T-helper 17 cell (primary cell): ENCODE results near the gene FBXO42. TPM values are rescaled to one million over a fixed set of nuclear protein-coding genes. Genes with fewer than 3 reads are reported as not detected.
"Not testable (repeated sequence)": the region's sequence is repeated elsewhere in the genome, so short reads cannot be mapped to it uniquely, and the experiment has no call there.

Source experiments
- ATAC-seq: fragments of 150-1000 bp; cut with Tn5 transposase; 2 replicates; pipeline ENCODE4 v1.10.0; 2021; ENCODE audit warnings: mild to moderate bottlenecking, moderate library complexity
- DNase-seq, 3 donors: peaks; one replicate each; pipeline versions ENCODE4 v3.0.0 to v3.0.0-alpha.2; 2020 to 2021
- H3K9me3 ChIP-seq: one replicate; pipeline ENCODE4 v1.7.0; 2013; ENCODE audit warnings: low read length, mild to moderate bottlenecking; ENCODE audit not compliant: control insufficient read depth, poor library complexity, severe bottlenecking
- H3K27ac Mint-ChIP-seq: one replicate; pipeline ENCODE4 v1.8.0; 2022; ENCODE audit warnings: mild to moderate bottlenecking, moderate library complexity, mixed read lengths
- H3K27me3 Mint-ChIP-seq: one replicate; pipeline ENCODE4 v1.8.0; 2022; ENCODE audit warnings: mixed read lengths
- H3K36me3 Mint-ChIP-seq: one replicate; pipeline ENCODE4 v1.8.0; 2022; ENCODE audit warnings: low read depth, mixed read lengths
- H3K4me1 Mint-ChIP-seq: one replicate; pipeline ENCODE4 v1.8.0; 2022; ENCODE audit warnings: mild to moderate bottlenecking, mixed read lengths
- H3K4me3 Mint-ChIP-seq: one replicate; pipeline ENCODE4 v1.8.0; 2022; ENCODE audit warnings: mild to moderate bottlenecking, moderate library complexity, mixed read lengths
- total RNA-seq, 4 donors: library from RNA in 2 of 4; stranded (reverse) in 2 of 4; gene quantifications; one replicate each; pipeline ENCODE4 v1.2.3 and lab custom pipeline; 2022 to 2026

FBXO42 gene
- total RNA-seq, 2 donors from 2014 or later = 17.4 to 20.5 TPM

DNA sequence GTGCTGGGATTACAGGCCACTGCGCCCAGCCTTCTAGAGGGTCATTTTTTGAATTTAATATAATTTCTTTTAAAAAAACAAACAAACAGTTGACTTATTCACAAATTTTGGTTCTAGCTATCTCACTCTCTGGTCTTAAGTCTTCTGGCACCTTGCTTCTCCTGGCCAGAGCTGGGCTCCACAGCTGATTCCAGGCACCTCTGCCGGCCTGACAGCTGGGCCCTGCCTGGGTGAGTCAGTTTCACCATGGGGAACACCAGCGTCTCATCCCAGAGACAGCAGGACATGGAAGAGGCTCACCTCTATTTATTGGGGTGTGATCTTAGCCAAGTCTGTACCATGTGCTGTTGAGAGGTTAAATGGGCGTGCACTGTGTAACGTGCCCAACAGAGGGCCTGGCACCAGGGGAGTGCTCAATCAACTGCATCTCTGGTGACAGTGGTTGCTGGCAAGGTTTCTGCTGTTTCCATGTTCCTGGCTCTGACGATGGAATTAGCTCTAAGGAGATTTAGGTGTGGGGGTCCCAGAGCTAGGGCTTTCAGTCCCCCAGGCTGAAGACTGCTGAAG lies 116.3 kb downstream of the FBXO42 start:
- no peaks in the 10 kb centered on the region for H3K27me3 Mint-ChIP-seq
- no peaks in the 10 kb centered on the region for H3K9me3 ChIP-seq
- H3K4me3 Mint-ChIP-seq = peak overlapping the region; percentile 93
- DNase-seq = peak in 2 of 3 donors; percentile 30 to 33
- H3K27ac Mint-ChIP-seq = peak overlapping the region; percentile 91
- peak; percentile 82 for ATAC-seq
- H3K4me1 Mint-ChIP-seq = peaks cover 18% of the 10 kb centered on the region
- H3K36me3 Mint-ChIP-seq = no peaks in the 10 kb centered on the region

DNA sequence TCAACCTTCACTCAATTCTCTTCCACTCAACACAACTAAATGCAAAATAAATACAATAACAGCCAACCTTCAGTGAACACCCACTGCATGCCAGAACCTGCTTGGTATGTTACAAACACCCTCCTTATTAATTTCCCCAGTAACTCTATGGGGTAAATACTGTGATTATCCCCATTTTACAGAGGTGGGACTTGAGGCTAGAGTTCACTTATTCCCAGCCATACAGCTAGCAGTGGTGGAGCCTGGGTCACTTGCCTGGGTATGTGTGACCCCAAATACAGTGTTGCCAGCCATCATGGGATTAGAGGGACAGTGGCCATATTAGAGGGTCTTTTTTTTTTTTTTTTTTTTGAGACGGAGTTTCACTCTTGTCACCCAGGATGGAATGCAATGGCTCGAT lies 116.9 kb downstream of the FBXO42 start:
- ATAC-seq = no peak
- Mint-ChIP-seq H3K4me3 (peak overlapping the region; percentile 43), H3K27ac (no peak overlapping the region), H3K36me3 (no peaks in the 10 kb centered on the region), H3K27me3 (no peaks in the 10 kb centered on the region), H3K4me1 (peaks cover 18% of the 10 kb centered on the region)
- H3K9me3 ChIP-seq = no peaks in the 10 kb centered on the region
- no peak for DNase-seq

DNA sequence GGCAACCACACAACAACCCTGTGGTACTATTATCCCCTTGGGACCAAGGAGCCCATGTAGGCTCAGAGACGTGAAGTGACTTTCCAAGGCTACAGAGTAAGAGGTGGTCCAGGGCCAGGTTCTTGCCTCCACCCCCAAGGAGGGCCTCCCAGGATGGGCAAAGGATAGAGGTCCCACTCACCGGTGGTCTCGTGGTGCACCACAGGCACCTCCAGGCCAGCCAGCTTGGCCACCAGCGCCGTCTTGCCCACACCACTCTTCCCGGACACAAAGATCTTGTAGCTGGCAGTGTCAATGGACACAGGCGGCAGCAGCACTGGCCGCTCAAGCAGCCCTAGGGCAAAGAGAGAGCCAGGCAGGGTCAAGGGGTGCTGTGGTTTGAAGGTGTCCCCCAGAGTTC lies 118.8 kb downstream of the FBXO42 start:
- H3K9me3 ChIP-seq = no peaks in the 10 kb centered on the region
- ATAC-seq (no peak), DNase-seq (no peak)
- Mint-ChIP-seq H3K27ac (no peak overlapping the region), H3K4me1 (peaks cover 18% of the 10 kb centered on the region), H3K36me3 (no peaks in the 10 kb centered on the region), H3K27me3 (peaks cover 8% of the 10 kb centered on the region), H3K4me3 (no peak overlapping the region)

DNA sequence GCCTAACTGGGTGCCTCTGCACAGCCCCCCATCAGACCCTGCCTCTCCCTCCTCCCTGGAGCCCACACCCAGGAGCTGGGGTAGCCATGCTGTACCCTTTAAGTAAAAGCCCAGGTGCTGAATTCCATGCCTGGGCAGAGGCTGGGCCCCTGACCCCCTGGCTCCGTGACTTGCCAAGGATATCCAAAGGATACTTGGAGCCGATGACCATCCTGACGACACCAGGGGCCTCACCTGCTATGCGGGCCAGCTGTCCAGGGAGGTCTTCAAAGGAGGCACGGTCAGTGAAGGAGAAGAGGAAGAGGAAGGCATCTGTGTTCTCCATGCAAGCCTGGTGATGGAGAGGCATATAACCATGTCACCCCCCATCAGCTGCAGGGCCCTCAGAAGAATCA lies 120.0 kb downstream of the FBXO42 start:
- no peak overlapping the region for H3K4me3 Mint-ChIP-seq
- no peak for ATAC-seq
- H3K27me3 Mint-ChIP-seq = peaks cover 19% of the 10 kb centered on the region
- no peak for DNase-seq
- no peak overlapping the region for H3K27ac Mint-ChIP-seq
- H3K9me3 ChIP-seq = no peaks in the 10 kb centered on the region
- no peaks in the 10 kb centered on the region for H3K36me3 Mint-ChIP-seq
- peaks cover 17% of the 10 kb centered on the region for H3K4me1 Mint-ChIP-seq

DNA sequence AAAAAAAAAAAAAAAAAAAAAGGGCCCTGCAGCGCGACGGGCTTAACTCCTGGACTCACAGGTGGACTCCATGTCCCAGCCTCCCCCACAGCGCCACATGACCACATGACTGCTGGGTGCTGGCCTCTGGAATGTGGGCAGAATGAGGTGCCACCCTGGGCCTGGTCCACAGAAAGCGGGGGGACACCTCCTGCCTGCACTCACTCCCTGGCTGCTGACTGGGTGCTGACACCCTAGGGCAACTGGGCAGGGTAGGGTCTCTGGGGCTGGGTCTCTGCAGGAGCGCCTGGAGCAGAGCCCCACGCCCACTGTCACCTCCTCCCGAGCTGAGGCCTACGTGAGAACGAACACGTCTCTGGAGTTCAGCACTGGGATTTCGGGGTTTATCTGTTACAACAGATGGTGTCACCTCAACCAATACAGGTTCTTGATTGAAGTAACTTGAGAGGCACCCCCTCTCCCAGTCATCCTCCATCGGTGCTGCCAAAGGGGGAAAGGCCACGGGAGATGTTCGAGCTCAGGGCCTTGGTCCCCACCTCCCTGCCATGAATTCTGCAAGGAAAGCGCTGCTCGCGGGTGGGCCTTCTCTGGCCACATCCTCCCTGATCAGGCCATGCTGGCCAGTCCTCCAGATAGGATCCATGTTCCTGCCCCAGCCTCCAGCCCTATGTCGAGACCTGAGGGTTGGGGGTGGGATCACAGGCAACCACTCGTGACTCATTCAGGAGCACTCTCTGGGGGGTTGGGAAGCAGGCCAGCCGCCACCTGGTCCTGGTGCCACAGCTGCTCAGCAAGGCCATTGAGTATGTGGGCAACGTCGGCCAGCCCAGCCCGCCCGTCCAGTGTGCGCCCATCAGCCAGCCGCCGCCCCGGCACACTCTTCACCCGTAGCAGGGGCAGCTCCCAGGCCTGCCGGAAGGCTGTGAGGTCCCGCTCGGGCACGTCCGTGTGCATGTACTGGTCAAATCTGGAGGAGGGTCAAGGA lies 120.7 kb downstream of the FBXO42 start:
- no peaks in the 10 kb centered on the region for H3K9me3 ChIP-seq
- no peak for DNase-seq
- peaks cover 13% of the 10 kb centered on the region for H3K4me1 Mint-ChIP-seq
- no peaks in the 10 kb centered on the region for H3K36me3 Mint-ChIP-seq
- peaks cover 22% of the 10 kb centered on the region for H3K27me3 Mint-ChIP-seq
- H3K4me3 Mint-ChIP-seq = no peak overlapping the region
- no peak for ATAC-seq
- H3K27ac Mint-ChIP-seq = no peak overlapping the region

DNA sequence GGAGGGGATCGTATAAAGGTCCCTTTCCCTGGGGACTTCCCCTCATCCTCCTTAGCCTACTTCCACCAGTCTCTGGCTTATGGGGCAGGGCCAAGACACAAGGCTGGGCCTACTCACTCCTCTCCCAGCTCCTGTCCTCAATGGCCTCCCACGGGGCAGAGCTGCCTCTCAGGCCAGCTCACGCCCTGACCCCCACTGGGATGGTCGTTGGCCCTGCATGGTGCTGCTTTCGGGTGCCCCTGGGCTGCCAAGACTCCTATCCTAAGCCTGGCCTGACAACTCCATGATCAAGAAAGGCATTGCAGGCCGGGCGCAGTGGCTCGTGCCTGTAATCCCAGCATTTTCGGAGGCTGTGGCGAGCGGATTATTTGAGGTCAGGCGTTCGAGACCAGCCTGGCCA lies 121.5 kb downstream of the FBXO42 start:
- no peak overlapping the region for H3K4me3 Mint-ChIP-seq
- no peaks in the 10 kb centered on the region for H3K36me3 Mint-ChIP-seq
- peaks cover 7% of the 10 kb centered on the region for H3K4me1 Mint-ChIP-seq
- no peak overlapping the region for H3K27ac Mint-ChIP-seq
- peaks cover 27% of the 10 kb centered on the region for H3K27me3 Mint-ChIP-seq
- no peak for ATAC-seq
- H3K9me3 ChIP-seq = no peaks in the 10 kb centered on the region
- no peak for DNase-seq

DNA sequence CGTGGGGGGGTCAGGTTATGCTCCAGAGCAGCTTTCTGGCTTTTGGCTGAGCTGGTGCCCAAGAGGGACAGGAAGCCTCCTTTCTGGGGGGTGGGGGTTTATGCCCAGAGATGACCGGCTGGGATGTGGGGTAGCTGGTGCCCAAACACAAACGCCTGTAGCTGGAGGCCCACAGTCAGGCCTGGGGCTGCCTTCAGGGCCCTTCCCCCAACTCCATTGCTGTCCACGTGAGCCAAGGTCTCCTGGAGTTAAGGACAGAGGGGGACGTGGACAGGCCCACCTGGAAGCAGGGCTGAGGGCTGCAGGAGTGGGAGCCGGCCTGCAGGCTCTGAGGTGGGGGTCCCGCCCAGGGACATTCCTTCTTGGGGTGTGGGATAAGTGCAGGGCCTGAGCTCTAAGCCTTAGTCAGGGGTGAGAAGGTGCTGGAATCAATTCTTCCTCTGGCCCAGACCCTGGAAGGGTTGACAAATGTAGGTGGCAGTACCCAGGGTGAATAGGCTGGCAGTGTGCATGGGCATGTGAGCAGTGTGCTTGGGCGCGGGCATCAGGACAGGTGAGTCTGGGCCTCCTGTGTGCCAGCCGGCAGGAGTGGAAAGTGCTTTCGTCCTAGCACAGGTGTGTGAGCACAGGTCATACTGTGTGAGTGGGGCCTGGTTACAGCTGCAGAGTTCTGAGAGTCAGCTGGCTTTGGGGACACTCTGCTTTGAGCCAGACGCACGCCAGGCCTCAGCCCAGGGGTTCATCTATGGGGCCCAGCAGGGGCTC lies 122.1 kb downstream of the FBXO42 start:
- peaks cover 6% of the 10 kb centered on the region for H3K4me1 Mint-ChIP-seq
- DNase-seq = no peak
- no peak overlapping the region for H3K4me3 Mint-ChIP-seq
- H3K36me3 Mint-ChIP-seq = no peaks in the 10 kb centered on the region
- H3K9me3 ChIP-seq = no peaks in the 10 kb centered on the region
- ATAC-seq = no peak
- peaks cover 28% of the 10 kb centered on the region for H3K27me3 Mint-ChIP-seq
- no peak overlapping the region for H3K27ac Mint-ChIP-seq

DNA sequence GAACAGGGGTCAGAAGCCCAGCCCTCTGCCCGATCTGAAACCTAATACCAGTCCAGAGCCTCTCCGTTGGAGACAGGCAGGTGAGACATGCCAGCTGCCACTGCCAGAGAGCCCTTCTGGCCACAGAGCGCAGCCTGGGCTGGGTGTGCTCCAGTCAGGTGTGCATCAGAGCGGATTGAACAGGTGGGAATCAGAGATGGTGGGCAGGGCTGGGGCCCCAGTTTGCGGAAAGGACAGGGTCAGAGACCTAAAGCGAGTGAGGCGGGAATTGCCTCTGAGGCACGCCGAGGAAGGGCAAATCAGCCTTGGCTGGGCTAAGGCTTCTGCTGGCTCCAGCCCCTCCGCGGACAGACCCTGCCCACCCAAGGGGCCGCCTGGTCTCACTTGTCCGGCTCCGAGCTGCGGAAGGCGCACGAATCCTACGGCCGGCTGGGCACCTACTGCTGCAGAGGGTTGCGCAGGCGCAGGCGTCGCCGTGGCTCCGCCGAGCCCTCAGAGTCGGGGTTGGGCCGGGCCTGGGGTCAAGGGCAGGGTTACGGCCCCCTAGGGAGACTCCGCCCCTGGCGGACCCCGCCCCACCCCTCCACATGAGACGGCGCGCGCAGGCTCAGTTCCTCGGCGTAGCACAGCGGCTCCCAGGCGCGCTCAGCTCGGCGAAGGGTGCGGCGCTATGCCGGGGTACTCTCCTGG lies 125.6 kb downstream of the FBXO42 start:
- Mint-ChIP-seq H3K27ac (no peak overlapping the region), H3K4me3 (no peak overlapping the region), H3K36me3 (peaks cover 3% of the 10 kb centered on the region), H3K27me3 (peaks cover 42% of the 10 kb centered on the region), H3K4me1 (peaks cover 4% of the 10 kb centered on the region)
- DNase-seq (no peak), ATAC-seq (no peak)
- no peaks in the 10 kb centered on the region for H3K9me3 ChIP-seq

DNA sequence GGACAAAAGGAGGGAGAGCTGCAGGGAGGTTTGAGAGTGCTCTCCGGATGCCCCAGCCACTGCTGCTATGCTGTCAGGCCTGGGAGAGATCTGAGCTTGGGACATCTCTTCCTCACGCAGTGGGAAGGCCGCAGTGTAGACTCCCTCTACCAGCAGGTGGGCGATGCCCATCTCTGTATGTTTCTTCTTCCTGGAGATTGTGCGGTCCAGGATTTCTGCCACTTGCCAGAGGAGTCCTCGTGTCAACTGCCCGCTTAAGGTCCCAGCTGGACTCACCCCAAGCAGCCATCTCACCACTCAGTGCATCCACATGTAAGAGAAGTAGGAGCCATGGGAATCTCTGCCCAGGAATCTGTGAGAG lies 126.2 kb downstream of the FBXO42 start:
- no peak for DNase-seq
- no peaks in the 10 kb centered on the region for H3K9me3 ChIP-seq
- Mint-ChIP-seq H3K27ac (no peak overlapping the region), H3K4me3 (no peak overlapping the region), H3K36me3 (peaks cover 3% of the 10 kb centered on the region), H3K4me1 (peaks cover 4% of the 10 kb centered on the region), H3K27me3 (peaks cover 42% of the 10 kb centered on the region)
- no peak for ATAC-seq

DNA sequence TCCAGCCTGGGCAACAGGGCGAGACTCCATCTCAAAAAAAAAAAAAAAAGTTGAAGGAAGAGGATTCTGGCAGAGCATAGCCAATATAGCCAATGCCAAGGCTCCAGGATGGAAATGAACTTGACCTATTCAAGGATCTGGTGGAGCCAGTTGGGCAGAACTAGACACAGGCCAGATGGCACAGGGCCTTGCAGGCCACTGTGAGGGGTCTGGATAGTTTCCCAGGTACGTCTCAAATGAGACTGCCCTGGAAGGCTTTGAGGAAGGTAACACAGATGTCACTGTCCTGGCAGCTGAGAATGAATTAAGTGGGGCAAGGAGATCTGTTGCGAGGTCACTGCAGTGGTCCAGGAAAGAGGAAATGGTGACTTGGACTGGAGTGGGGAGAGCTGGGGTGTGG lies 127.8 kb downstream of the FBXO42 start:
- Mint-ChIP-seq H3K27me3 (peaks cover 42% of the 10 kb centered on the region), H3K4me1 (peaks cover 9% of the 10 kb centered on the region)
- ATAC-seq = no peak

DNA sequence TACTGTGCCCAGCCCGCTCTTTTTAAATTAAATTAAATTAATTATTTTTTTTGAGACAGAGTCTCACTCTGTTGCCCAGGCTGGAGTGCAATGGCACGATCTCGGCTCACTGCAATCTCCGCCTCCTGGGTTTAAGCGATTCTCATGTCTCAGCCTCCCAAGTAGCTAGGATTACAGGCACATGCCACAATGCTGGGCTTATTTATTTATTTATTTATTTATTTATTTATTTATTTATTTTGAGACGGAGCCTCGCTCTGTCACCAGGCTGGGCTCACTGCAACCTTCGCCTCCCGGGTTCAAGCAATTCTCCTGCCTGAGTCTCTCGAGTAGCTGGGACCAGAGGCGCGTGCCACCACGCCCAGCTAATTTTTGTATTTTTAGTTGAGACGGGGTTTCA lies 129.6 kb downstream of the FBXO42 start:
- DNase-seq, H3K36me3 Mint-ChIP-seq, H3K4me3 Mint-ChIP-seq, ATAC-seq, H3K27ac Mint-ChIP-seq, H3K9me3 ChIP-seq: not testable (repeated sequence)
- Mint-ChIP-seq H3K4me1 (peaks cover 13% of the 10 kb centered on the region), H3K27me3 (peaks cover 27% of the 10 kb centered on the region)

More for the DNA sequence above, 127.8 kb downstream of the FBXO42 start:
- H3K27ac Mint-ChIP-seq = no peak overlapping the region
- H3K4me3 Mint-ChIP-seq = no peak overlapping the region
- H3K36me3 Mint-ChIP-seq = peaks cover 3% of the 10 kb centered on the region
- DNase-seq = no peak
- no peaks in the 10 kb centered on the region for H3K9me3 ChIP-seq

DNA sequence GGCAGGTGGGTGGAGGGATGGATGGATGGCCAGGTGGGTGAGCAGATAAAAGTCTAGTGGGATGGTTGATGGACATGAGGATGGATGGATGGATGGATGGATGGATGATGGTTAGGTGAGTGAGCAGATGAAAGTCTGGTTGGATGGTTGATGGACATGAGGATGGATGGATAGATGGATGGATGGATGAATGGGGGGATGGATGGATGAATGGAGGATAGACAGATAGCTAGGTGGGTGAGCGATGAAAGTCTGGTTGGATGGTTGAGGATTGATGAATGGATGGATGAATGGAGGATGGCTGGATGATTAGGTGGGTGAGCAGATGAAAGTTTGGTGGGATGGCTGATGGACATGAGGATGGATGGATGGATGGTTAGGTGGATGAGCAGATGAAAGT lies 130.8 kb downstream of the FBXO42 start:
- DNase-seq = no peak
- no peak for ATAC-seq
- H3K27me3 Mint-ChIP-seq = peaks cover 20% of the 10 kb centered on the region
- peaks cover 3% of the 10 kb centered on the region for H3K36me3 Mint-ChIP-seq
- H3K4me1 Mint-ChIP-seq = peaks cover 19% of the 10 kb centered on the region
- H3K9me3 ChIP-seq = no peaks in the 10 kb centered on the region
- H3K4me3 Mint-ChIP-seq = no peak overlapping the region
- no peak overlapping the region for H3K27ac Mint-ChIP-seq
